AG10803 (cell line): Measurements from ENCODE around the gene RGS1.
A peak's percentile ranks its signal among the peaks of the same experiment; 100 is the strongest.
"Not testable (repeated sequence)": the region's sequence is repeated elsewhere in the genome, so short reads cannot be mapped to it uniquely, and the experiment has no call there.

ENCODE experiments used
- DNase-seq: peaks from one replicate; pipeline ENCODE4 v3.0.0; 2010; ENCODE audit warnings: low read depth
- H3K4me3 ChIP-seq: 2 replicates; pipeline ENCODE4 v1.5.1; 2011; ENCODE audit warnings: mild to moderate bottlenecking, low read length, control low read depth
- CTCF ChIP-seq: conservative IDR thresholded peaks from 2 replicates; pipeline ENCODE4 v1.5.1; 2011; ENCODE audit warnings: mild to moderate bottlenecking, low read length, control low read depth, inconsistent platforms

The RGS1 gene, protein sequence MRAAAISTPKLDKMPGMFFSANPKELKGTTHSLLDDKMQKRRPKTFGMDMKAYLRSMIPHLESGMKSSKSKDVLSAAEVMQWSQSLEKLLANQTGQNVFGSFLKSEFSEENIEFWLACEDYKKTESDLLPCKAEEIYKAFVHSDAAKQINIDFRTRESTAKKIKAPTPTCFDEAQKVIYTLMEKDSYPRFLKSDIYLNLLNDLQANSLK

DNA sequence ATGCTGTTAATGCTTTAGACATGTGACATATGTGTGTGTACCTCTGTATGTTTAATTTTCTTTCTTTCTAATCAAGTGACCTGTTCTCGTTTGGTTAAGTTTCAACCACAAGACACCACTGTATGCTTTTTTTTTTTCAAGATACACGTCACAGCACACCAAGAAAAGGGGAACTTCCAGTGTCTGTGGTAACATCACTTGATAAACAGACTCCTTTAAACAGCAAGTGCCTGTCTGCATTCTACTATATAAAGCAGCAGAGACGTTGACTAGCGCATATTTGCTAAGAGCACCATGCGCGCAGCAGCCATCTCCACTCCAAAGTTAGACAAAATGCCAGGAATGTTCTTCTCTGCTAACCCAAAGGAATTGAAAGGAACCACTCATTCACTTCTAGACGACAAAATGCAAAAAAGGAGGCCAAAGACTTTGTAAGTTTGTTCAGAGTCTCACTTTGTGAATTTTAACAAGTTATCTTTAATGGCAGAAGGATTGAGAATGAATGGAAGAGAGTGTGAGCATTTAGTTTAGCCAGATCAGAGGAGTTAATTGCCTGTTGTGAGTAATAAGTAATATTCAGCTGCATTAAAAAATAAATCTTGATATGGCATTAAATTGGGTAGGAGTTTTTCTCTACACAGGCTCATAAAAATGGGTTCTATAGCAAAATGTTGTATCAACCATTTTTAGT is at the start of gene RGS1:
Gene RGS1 (plus strand): TSS at position 275 of the 691 bp plus-strand sequence. CDS start 20 bp downstream, at position 295.
- no peak within 1 kb of the TSS for H3K4me3 ChIP-seq
- no peak for DNase-seq
- no peak for TF ChIP-seq CTCF

DNA sequence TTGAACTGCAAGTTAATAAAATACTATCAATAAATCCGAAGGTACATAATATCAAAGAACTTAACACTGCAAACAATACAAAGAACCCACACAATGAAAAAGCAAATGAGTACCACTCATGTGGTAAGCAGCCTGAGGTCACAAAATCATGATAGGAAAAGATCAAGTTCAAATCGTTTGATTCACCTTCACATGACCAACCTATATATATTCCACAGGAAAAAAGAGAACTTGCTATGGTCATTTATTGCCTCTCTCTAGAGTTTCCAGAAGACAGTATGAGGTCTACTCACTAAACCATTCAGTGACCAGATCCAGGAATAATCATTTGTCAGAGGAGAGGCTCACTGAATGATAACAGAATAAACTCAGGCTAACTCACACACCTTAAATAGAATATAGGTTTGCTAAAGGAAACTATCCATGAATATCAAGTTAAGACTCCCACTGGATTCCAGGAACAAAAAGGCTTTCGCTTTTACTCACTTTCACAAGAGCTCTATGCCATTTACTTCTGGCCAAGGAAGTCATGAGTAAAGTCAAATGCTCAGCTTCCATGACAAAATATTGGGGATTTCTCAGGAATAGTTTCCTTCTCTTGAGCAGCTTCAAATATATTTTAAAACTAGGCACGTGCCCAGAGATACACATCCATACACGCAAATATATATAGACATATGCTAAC is 48.3 kb upstream of the RGS1 start:
- DNase-seq, result no peak
- H3K4me3 ChIP-seq, result no peak overlapping the region
- no peak for TF ChIP-seq CTCF

- no peak for DNase-seq
- TF ChIP-seq CTCF, result no peak
- H3K4me3 ChIP-seq, result no peak overlapping the region
Measured at GRCh38 chr1:192527950-192528349, 47.6 kb upstream of the RGS1 start.

- no peak for TF ChIP-seq CTCF
- H3K4me3 ChIP-seq, result no peak overlapping the region
- DNase-seq, result no peak
Measured at GRCh38 chr1:192529031-192529755, 46.4 kb upstream of the RGS1 start.

- TF ChIP-seq CTCF, result no peak
- no peak overlapping the region for H3K4me3 ChIP-seq
- no peak for DNase-seq
Measured at GRCh38 chr1:192529811-192530210, 45.8 kb upstream of the RGS1 start.

DNA sequence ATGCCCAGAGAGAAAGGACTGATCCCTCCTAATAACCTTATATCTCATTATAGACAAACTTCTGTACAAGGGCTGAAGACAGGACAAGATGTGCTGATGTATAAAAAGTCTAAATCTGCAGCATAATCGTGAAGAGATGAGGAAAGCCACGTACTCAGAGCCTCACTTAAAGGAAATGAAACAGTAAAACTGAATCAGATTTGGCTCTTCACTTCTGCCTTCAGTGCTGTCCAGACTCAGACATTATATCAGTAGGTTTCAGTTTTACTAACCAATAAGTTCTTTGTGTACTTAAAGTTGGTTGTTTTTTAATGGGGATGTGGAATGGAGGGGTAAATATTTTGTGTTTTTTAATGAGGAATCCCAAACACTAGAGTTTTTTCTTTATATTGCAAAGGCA is 45.3 kb upstream of the RGS1 start:
- no peak for TF ChIP-seq CTCF
- no peak for DNase-seq
- H3K4me3 ChIP-seq, result no peak overlapping the region

DNA sequence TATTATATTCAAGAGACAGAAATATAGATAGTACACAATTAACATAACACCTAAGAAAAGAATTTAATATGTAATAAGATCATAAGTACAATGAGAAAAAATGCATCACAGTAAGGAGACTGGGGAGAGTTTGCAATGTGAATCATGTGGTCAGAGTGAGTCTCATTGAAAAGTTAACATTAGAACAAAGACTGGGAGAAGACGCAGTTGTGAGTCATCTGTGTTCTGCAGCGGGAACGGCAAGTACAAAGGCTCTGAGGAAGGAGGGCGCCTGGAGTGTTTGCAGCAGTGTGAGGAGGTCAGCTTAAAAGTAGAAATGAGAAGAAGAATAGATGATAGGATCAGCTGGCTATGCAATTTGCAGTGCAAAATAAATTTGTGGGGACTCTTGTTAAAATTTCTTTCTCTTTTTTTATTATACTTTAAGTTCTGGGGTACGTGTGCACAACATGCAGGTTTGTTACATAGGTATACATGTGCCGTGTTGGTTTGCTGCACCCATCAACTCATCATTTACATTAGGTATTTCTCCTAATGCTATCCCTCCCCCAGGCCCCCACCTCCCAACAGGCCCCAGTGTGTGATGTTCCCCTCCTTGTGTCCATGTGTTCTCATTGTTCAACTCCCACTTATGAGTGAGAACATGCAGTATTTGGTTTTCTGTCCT is 44.4 kb upstream of the RGS1 start:
- H3K4me3 ChIP-seq, result not testable (repeated sequence)
- DNase-seq, result peak; percentile 77
